SK-N-MC (cell line): ENCODE data around the gene RPAP2.

ENCODE experiments used
- DNase-seq: peaks from one replicate; pipeline ENCODE4 v3.0.0-alpha.2; 2011; ENCODE audit warnings: low read depth, low spot score
- H3K27ac ChIP-seq: fragments of 200-600 bp; sonication (generic); 2 replicates; pipeline ENCODE4 v1.5.1; 2016; ENCODE audit warnings: mixed run types
- H3K36me3 ChIP-seq: fragments of 200-600 bp; sonication (generic); 2 replicates; pipeline ENCODE4 v1.6.1; 2017; ENCODE audit warnings: antibody characterized with exemption, low read length, mixed read lengths; ENCODE audit not compliant: insufficient read depth
- H3K4me3 ChIP-seq: fragments of 200-600 bp; sonication (generic); 2 replicates; pipeline ENCODE4 v1.5.1; 2016
- H3K9ac ChIP-seq: fragments of 200-600 bp; sonication (generic); 2 replicates; pipeline ENCODE4 v1.8.0; 2017; ENCODE audit warnings: mixed run types, mixed read lengths; ENCODE audit not compliant: insufficient read length
- H3K9me3 ChIP-seq: fragments of 200-600 bp; sonication (generic); 2 replicates; pipeline ENCODE4 v1.6.1; 2017; ENCODE audit warnings: low read depth, mild to moderate bottlenecking, antibody characterized with exemption, low read length, moderate library complexity, mixed read lengths
- EZH2 ChIP-seq: fragments of 200-600 bp; sonication (generic); IDR thresholded peaks from one replicate; pipeline ENCODE4 v1.6.1; 2017; ENCODE audit warnings: antibody characterized with exemption
- FOXP2 ChIP-seq: optimal IDR thresholded peaks from 2 replicates; pipeline ENCODE3; 2011; ENCODE audit warnings: mild to moderate bottlenecking, moderate library complexity; ENCODE audit not compliant: insufficient read depth; ENCODE audit errors: extremely low read length, control extremely low read depth
- POLR2AphosphoS5 ChIP-seq: IDR thresholded peaks from 2 replicates; pipeline ENCODE4 v1.6.1; 2012; ENCODE audit warnings: mild to moderate bottlenecking, low read depth, low read length, borderline replicate concordance

Gene RPAP2

GRCh38 chr1:92291372-92291999 is 7.4 kb upstream of the RPAP2 start:
- Histone ChIP-seq H3K9me3 (no peaks in the 10 kb centered on the region), H3K9ac (no peak overlapping the region), H3K4me3 (no peak overlapping the region), H3K27ac (no peak overlapping the region), H3K36me3 (peaks cover 40% of the 10 kb centered on the region)
- TF ChIP-seq FOXP2 (no peak), POLR2AphosphoS5 (no peak), EZH2 (no peak)
- DNase-seq = peak; percentile 22

GRCh38 chr1:92298213-92298572 is 666 bp upstream of the RPAP2 start:
- H3K4me3 ChIP-seq = peak overlapping the region; percentile 96
- no peaks in the 10 kb centered on the region for H3K9me3 ChIP-seq
- peak overlapping the region; percentile 55; the same call in 1 of the 2 replicates for H3K27ac ChIP-seq
- H3K9ac ChIP-seq = peak overlapping the region; percentile 93
- TF ChIP-seq POLR2AphosphoS5 = no peak
- TF ChIP-seq FOXP2 = no peak
- TF ChIP-seq EZH2 = no peak
- peaks cover 42% of the 10 kb centered on the region for H3K36me3 ChIP-seq
- no peak for DNase-seq

DNA sequence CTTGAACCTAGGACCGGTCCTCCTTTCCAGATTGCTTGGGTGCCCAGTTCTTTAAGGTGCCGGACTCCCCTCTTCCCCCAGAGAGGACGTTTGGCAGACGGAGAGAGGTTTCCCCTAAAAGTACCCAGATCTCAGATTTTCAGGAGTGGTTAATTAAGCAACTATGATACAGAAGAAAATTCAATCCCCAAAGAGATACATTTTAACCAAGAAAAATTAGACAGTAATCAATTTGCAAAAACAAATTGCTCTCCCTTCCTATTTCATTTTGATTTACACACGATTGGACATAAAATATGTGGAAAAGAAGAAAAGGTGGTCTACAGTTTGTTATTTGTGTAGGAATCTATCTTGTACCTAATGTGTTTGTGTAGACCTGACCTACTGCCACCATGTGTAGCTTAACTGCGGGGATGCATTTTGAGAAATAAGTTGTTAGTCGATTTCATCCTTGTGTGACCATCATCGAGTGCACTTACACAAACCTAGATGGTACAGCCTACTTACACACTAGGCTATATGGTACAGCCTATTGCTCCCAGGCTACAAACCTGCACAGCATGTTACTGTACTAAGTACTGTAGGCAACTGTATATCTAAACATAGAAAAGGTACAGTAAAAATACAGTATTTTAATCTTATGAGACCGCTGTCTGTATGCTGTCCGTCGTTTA is 755 bp downstream of the RPAP2 start:
- Histone ChIP-seq H3K9me3 (no peaks in the 10 kb centered on the region), H3K36me3 (peaks cover 42% of the 10 kb centered on the region), H3K4me3 (peak overlapping the region; percentile 96), H3K9ac (peak overlapping the region; percentile 93), H3K27ac (no peak overlapping the region)
- TF ChIP-seq POLR2AphosphoS5 (no peak), EZH2 (no peak), FOXP2 (no peak)
- DNase-seq = no peak

DNA sequence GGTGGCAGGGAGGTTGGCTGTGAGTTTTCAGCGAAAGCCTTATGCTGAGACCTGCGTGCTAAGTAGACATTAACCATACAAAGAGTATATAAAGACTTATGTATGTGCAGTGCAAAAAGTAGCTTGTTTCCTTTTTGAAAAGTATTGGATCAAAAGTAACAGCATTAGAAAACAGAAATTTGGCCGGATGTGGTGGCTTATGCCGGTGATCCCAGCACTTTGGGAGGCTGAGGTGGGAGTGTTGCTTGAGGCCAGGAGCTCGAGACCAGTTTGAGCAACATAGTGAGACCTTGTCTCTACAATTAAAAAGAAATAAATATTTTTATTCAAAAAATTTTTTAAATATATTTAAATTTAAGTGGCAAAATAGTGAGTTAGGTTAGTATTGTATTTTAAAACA is 2.2 kb downstream of the RPAP2 start:
- H3K9ac ChIP-seq = no peak overlapping the region
- peaks cover 41% of the 10 kb centered on the region for H3K36me3 ChIP-seq

GRCh38 chr1:92306020-92306419 is 7.2 kb downstream of the RPAP2 start:
- DNase-seq = no peak
- no peak for TF ChIP-seq EZH2
- TF ChIP-seq FOXP2 = no peak
- TF ChIP-seq POLR2AphosphoS5 = no peak
- Histone ChIP-seq H3K9me3 (no peaks in the 10 kb centered on the region), H3K27ac (no peak overlapping the region), H3K4me3 (no peak overlapping the region), H3K36me3 (peaks cover 34% of the 10 kb centered on the region), H3K9ac (no peak overlapping the region)

More for the DNA sequence above, 2.2 kb downstream of the RPAP2 start:
- no peaks in the 10 kb centered on the region for H3K9me3 ChIP-seq
- no peak overlapping the region for H3K27ac ChIP-seq
- no peak for DNase-seq
- H3K4me3 ChIP-seq = no peak overlapping the region
- TF ChIP-seq FOXP2 = no peak
- TF ChIP-seq POLR2AphosphoS5 = no peak
- no peak for TF ChIP-seq EZH2

GRCh38 chr1:92307980-92308379 is 9.1 kb downstream of the RPAP2 start:
- no peak for DNase-seq
- Histone ChIP-seq H3K27ac (no peak overlapping the region), H3K9ac (no peak overlapping the region), H3K36me3 (peaks cover 28% of the 10 kb centered on the region), H3K4me3 (no peak overlapping the region), H3K9me3 (no peaks in the 10 kb centered on the region)
- TF ChIP-seq POLR2AphosphoS5 (no peak), FOXP2 (no peak), EZH2 (no peak)

DNA sequence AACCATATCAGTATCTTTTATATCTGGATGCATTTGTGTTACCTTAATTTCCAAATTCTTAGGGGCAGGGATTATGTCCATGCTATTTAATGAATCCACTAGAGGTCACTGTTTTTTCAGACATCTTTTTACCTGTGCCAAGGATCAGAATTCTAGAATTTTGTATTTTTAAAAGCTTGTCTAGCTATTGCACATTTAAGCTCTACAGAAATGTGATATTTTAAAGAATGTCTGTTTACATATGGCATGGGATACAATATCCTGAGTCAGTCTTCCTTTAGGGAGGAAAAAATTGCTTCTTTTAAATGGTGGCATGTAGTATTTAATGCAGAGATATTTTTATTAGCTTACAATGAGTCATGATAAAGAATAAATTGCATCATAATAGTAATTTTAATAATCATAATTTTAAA is 11.3 kb downstream of the RPAP2 start:
- no peak overlapping the region for H3K4me3 ChIP-seq
- peaks cover 12% of the 10 kb centered on the region for H3K36me3 ChIP-seq
- no peak for TF ChIP-seq POLR2AphosphoS5
- TF ChIP-seq EZH2 = no peak
- TF ChIP-seq FOXP2 = no peak
- no peaks in the 10 kb centered on the region for H3K9me3 ChIP-seq
- peak; percentile 3 for DNase-seq
- no peak overlapping the region for H3K27ac ChIP-seq
- no peak overlapping the region for H3K9ac ChIP-seq

DNA sequence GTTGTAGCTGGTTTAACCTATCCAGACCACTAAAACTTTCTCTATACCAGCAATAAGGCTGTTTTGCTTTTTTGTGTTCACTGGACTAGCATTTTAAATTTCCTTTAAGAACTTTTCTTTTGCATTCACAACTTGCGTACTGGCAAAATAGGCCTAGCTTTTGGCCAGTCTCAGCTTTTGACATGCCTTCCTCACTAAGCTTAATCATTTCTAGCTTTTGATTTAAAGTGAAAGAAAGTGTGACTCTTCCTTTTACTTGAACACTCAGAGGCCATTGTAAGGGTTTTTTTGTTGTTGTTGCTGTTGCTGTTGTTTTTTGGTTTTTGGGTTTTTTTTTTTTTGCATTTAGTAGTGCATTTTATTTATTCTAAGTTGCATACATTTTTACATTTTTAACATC is 15.2 kb downstream of the RPAP2 start:
- TF ChIP-seq EZH2 (no peak), POLR2AphosphoS5 (no peak), FOXP2 (no peak)
- Histone ChIP-seq H3K9ac (no peak overlapping the region), H3K27ac (no peak overlapping the region), H3K36me3 (no peaks in the 10 kb centered on the region; the same call in 1 of the 2 replicates), H3K9me3 (no peaks in the 10 kb centered on the region), H3K4me3 (no peak overlapping the region)
- no peak for DNase-seq
